Left renal cortex interstitium (tissue), 4 donors: ENCODE measurements around the gene FOSB. TPM values are rescaled to one million over a fixed set of nuclear protein-coding genes. Genes with fewer than 3 reads are reported as not detected.

Experiments
- DNase-seq, 4 donors: peaks; one replicate each; pipeline ENCODE4 v3.0.0-alpha.2; 2013; ENCODE audit warnings: low read depth in 4 of 4, low spot score in 2 of 4, missing footprints in 1 of 4
- polyA plus RNA-seq, 4 donors: library from polyadenylated mRNA; unstranded; fragments of 120-200 nt; gene quantifications; one replicate each; pipeline ENCODE4 v1.2.1, GENCODE V29; 2013; ENCODE audit not compliant: insufficient read length in 4 of 4

FOSB gene
- polyA plus RNA-seq, 4 donors = 3.2 to 83.2 (median 8.8) TPM

- no peak for DNase-seq
Observed at GRCh38 chr19:45440873-45441654, 26.7 kb upstream of the FOSB start.

- DNase-seq = no peak
Observed at GRCh38 chr19:45442408-45442777, 25.4 kb upstream of the FOSB start.

GRCh38 chr19:45442778-45443461 is 24.9 kb upstream of the FOSB start:
- DNase-seq = no peak

GRCh38 chr19:45443462-45444317 is 24.1 kb upstream of the FOSB start:
- no peak for DNase-seq

- no peak for DNase-seq
Observed at GRCh38 chr19:45444318-45445041, 23.3 kb upstream of the FOSB start.

- DNase-seq = no peak
Observed at GRCh38 chr19:45445139-45445538, 22.7 kb upstream of the FOSB start.

GRCh38 chr19:45446295-45446694 is 21.5 kb upstream of the FOSB start:
- DNase-seq = no peak

- DNase-seq = no peak
Observed at GRCh38 chr19:45446944-45447343, 20.9 kb upstream of the FOSB start.

- no peak for DNase-seq
Observed at GRCh38 chr19:45448425-45448756, 19.4 kb upstream of the FOSB start.

- no peak for DNase-seq
Observed at GRCh38 chr19:45448887-45449299, 18.9 kb upstream of the FOSB start.

GRCh38 chr19:45450012-45450333 is 17.8 kb upstream of the FOSB start:
- no peak for DNase-seq

- DNase-seq = no peak
Observed at GRCh38 chr19:45451131-45451849, 16.5 kb upstream of the FOSB start.

- no peak for DNase-seq
Observed at GRCh38 chr19:45451850-45452387, 15.9 kb upstream of the FOSB start.

GRCh38 chr19:45455707-45456499 is 11.9 kb upstream of the FOSB start:
- DNase-seq = no peak

GRCh38 chr19:45456500-45456815 is 11.3 kb upstream of the FOSB start:
- DNase-seq = no peak

GRCh38 chr19:45457776-45458175 is 10.0 kb upstream of the FOSB start:
- no peak for DNase-seq

GRCh38 chr19:45460807-45461347 is 6.9 kb upstream of the FOSB start:
- DNase-seq = no peak

GRCh38 chr19:45462174-45462573 is 5.6 kb upstream of the FOSB start:
- no peak for DNase-seq

GRCh38 chr19:45463241-45463640 is 4.6 kb upstream of the FOSB start:
- no peak for DNase-seq
